ENCODE results near the gene GLS2.

GRCh38 chr12:56522411-56523193 lies 34.6 kb upstream of the GLS2 start:
- no peak for TF ChIP-seq EZH2 (IDR thresholded peaks at IDR 0.05; ENCODE audit: borderline replicate concordance, control insufficient read depth, low read depth, low read length)
- TF ChIP-seq CEBPB (IDR thresholded peaks at IDR 0.05; ENCODE audit: borderline replicate concordance in 1 of 2, low read depth in 2 of 2, low read length in 2 of 2), result no peak
- TF ChIP-seq EP300 (IDR thresholded peaks at IDR 0.05; ENCODE audit: borderline replicate concordance in 1 of 2, control insufficient read depth in 1 of 2, low read depth in 2 of 2, low read length in 2 of 2), result no peak

All from GM12878 (cell line).